Measurements from ENCODE around the gene REEP3.

REEP3 gene

DNA sequence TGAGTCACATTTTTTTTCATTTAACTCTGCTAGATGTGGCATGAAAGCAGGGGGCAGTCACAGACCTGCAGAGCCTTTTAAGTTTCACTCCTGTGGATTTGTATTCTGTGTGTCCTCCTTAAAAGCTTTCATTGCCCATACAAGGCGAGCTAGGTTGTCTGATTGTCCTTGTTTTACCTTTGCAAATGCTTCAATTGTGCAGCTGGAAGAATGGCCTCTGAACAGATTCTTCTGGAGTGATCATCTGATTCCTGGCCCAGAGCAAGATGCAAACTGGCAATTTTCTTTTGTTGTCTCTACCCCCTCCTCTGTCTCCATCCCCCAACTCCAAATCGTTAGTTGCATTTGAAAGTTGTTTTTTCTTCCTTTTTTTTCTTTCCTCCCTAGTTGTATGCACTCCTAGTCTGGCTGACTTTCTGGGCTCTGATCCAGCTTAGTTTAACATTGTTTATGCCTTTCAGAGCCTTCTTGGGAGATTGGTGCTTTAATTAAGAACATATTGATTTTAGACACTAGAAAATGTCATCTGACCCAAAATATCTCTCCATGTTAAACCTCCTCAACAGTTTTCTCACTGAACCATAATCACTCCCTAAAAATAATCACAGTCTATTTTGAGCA lies 150.2 kb downstream of the REEP3 start:
- DNase-seq = no peak

- DNase-seq = no peak
Observed at GRCh38 chr10:63672491-63672890, 151.3 kb downstream of the REEP3 start.

GRCh38 chr10:63673246-63673645 lies 152.0 kb downstream of the REEP3 start:
- DNase-seq = no peak

GRCh38 chr10:63673846-63674245 lies 152.6 kb downstream of the REEP3 start:
- no peak for DNase-seq
